H4 (cell line): ENCODE results near the gene ARHGEF40. TPM values are rescaled to one million over a fixed set of nuclear protein-coding genes. Genes with fewer than 3 reads are reported as not detected.

ENCODE experiments used
- DNase-seq: peaks from one replicate; pipeline ENCODE4 v3.0.0-alpha.2; 2015; ENCODE audit warnings: low spot score
- total RNA-seq: library from RNA; depleted of rRNA; stranded (reverse); fragments of >200 nt; shearing (Covaris generic); gene quantifications from 2 replicates; pipeline ENCODE4 v1.2.3, GENCODE V29; 2014

ARHGEF40 gene
- total RNA-seq, 1 experiment from 2014 or later, result 15.4 TPM

- no peak for DNase-seq
These were observed 13.6 kb downstream of the ARHGEF40 start for GRCh38 chr14:21083565-21084325.

GRCh38 chr14:21084396-21084795 lies 14.3 kb downstream of the ARHGEF40 start:
- DNase-seq, result no peak

GRCh38 chr14:21084998-21085853 lies 15.1 kb downstream of the ARHGEF40 start:
- DNase-seq, result no peak

GRCh38 chr14:21086908-21087293 lies 16.8 kb downstream of the ARHGEF40 start:
- DNase-seq, result no peak

GRCh38 chr14:21087294-21088091 lies 17.4 kb downstream of the ARHGEF40 start:
- DNase-seq, result peak; percentile 47

- no peak for DNase-seq
These were observed 18.6 kb downstream of the ARHGEF40 start for GRCh38 chr14:21088687-21089086.

- no peak for DNase-seq
These were observed 19.2 kb downstream of the ARHGEF40 start for GRCh38 chr14:21089271-21089670.

GRCh38 chr14:21089877-21090193 lies 19.7 kb downstream of the ARHGEF40 start:
- DNase-seq, result no peak

GRCh38 chr14:21090194-21090939 lies 20.3 kb downstream of the ARHGEF40 start:
- DNase-seq, result no peak

- DNase-seq, result no peak
These were observed 21.0 kb downstream of the ARHGEF40 start for GRCh38 chr14:21090940-21091663.

- no peak for DNase-seq
These were observed 21.7 kb downstream of the ARHGEF40 start for GRCh38 chr14:21091821-21092272.

GRCh38 chr14:21092273-21093011 lies 22.3 kb downstream of the ARHGEF40 start:
- DNase-seq, result peak; percentile 58

- DNase-seq, result no peak
These were observed 22.9 kb downstream of the ARHGEF40 start for GRCh38 chr14:21093018-21093417.

GRCh38 chr14:21093769-21094681 lies 23.9 kb downstream of the ARHGEF40 start:
- no peak for DNase-seq

- no peak for DNase-seq
These were observed 25.5 kb downstream of the ARHGEF40 start for GRCh38 chr14:21095430-21096205.

GRCh38 chr14:21096438-21096837 lies 26.3 kb downstream of the ARHGEF40 start:
- no peak for DNase-seq

GRCh38 chr14:21096978-21097635 lies 27.0 kb downstream of the ARHGEF40 start:
- no peak for DNase-seq

- DNase-seq, result no peak
These were observed 27.6 kb downstream of the ARHGEF40 start for GRCh38 chr14:21097636-21098075.
